ENCODE data around the gene PLXNA4.
A peak's percentile ranks its signal among the peaks of the same experiment; 100 is the strongest.

Gene PLXNA4

GRCh38 chr7:132319481-132319880 lies 256.8 kb downstream of the PLXNA4 start:
- Histone ChIP-seq H3K4me3 (replicated peaks; ENCODE audit: insufficient read depth, low read length) (no peak overlapping the region), H3K27me3 (ENCODE audit: insufficient read depth, poor library complexity, severe bottlenecking) (peaks cover 4% of the 10 kb centered on the region), H3K27ac (replicated peaks) (no peak overlapping the region)
- no peak for TF ChIP-seq POLR2AphosphoS5 (IDR thresholded peaks at IDR 0.05; ENCODE audit: low read depth)
- TF ChIP-seq CTCF (IDR thresholded peaks at IDR 0.05; ENCODE audit: insufficient read depth, low read length): no peak
- TF ChIP-seq REST (IDR thresholded peaks at IDR 0.05; ENCODE audit: insufficient replicate concordance, low read depth): no peak
- no peak for TF ChIP-seq SPI1 (IDR thresholded peaks at IDR 0.05; ENCODE audit: borderline replicate concordance, low read depth)
- TF ChIP-seq GABPA (IDR thresholded peaks at IDR 0.05; ENCODE audit: low read depth): no peak
- DNase-seq (ENCODE audit: low read depth in 1 of 2, low spot score in 1 of 2): no peak

GRCh38 chr7:132318352-132319318 lies 257.6 kb downstream of the PLXNA4 start:
- no peak for TF ChIP-seq GABPA (IDR thresholded peaks at IDR 0.05; ENCODE audit: low read depth)
- peak; percentile 77 for TF ChIP-seq CTCF (IDR thresholded peaks at IDR 0.05; ENCODE audit: insufficient read depth, low read length)
- Histone ChIP-seq H3K27ac (replicated peaks) (no peak overlapping the region), H3K4me3 (replicated peaks; ENCODE audit: insufficient read depth, low read length) (no peak overlapping the region), H3K27me3 (ENCODE audit: insufficient read depth, poor library complexity, severe bottlenecking) (peaks cover 4% of the 10 kb centered on the region)
- peak; percentile 59 to 70 for DNase-seq (ENCODE audit: low read depth in 1 of 2, low spot score in 1 of 2)

- DNase-seq (ENCODE audit: low read depth in 1 of 2, low spot score in 1 of 2): no peak
- TF ChIP-seq REST (IDR thresholded peaks at IDR 0.05; ENCODE audit: insufficient replicate concordance, low read depth): no peak
- no peak for TF ChIP-seq CTCF (IDR thresholded peaks at IDR 0.05; ENCODE audit: insufficient read depth, low read length)
- no peak for TF ChIP-seq SPI1 (IDR thresholded peaks at IDR 0.05; ENCODE audit: borderline replicate concordance, low read depth)
- no peak for TF ChIP-seq GABPA (IDR thresholded peaks at IDR 0.05; ENCODE audit: low read depth)
- TF ChIP-seq POLR2AphosphoS5 (IDR thresholded peaks at IDR 0.05; ENCODE audit: low read depth): no peak
- H3K27me3 ChIP-seq (ENCODE audit: insufficient read depth, poor library complexity, severe bottlenecking): peaks cover 4% of the 10 kb centered on the region
- H3K4me3 ChIP-seq (replicated peaks; ENCODE audit: insufficient read depth, low read length): no peak overlapping the region
- H3K27ac ChIP-seq (replicated peaks): no peak overlapping the region
These were observed 258.4 kb downstream of the PLXNA4 start for GRCh38 chr7:132317701-132318351.
